ENCODE measurements around the gene UMAD1.

Gene UMAD1

DNA sequence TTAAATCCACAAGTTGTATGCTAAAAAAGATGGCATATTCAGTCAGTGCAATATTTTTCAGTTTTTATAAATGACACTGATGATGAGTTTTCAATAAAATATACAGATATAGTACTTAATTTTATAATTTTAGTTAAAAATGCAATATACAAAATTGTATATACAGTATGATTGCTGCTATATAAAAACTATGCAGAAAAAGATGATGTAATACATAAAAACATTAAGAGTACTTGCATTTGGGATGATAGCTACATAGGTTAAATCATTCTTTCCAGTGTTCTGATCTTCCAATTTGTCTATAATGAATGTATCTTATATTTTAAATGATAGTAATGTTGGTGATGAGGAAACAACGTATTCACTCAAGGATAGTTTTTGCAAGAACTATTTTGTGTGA is 169.8 kb downstream of the UMAD1 start:
- TF ChIP-seq, protein P1, sequence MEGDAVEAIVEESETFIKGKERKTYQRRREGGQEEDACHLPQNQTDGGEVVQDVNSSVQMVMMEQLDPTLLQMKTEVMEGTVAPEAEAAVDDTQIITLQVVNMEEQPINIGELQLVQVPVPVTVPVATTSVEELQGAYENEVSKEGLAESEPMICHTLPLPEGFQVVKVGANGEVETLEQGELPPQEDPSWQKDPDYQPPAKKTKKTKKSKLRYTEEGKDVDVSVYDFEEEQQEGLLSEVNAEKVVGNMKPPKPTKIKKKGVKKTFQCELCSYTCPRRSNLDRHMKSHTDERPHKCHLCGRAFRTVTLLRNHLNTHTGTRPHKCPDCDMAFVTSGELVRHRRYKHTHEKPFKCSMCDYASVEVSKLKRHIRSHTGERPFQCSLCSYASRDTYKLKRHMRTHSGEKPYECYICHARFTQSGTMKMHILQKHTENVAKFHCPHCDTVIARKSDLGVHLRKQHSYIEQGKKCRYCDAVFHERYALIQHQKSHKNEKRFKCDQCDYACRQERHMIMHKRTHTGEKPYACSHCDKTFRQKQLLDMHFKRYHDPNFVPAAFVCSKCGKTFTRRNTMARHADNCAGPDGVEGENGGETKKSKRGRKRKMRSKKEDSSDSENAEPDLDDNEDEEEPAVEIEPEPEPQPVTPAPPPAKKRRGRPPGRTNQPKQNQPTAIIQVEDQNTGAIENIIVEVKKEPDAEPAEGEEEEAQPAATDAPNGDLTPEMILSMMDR (IDR thresholded peaks at IDR 0.05) = no peak

DNA sequence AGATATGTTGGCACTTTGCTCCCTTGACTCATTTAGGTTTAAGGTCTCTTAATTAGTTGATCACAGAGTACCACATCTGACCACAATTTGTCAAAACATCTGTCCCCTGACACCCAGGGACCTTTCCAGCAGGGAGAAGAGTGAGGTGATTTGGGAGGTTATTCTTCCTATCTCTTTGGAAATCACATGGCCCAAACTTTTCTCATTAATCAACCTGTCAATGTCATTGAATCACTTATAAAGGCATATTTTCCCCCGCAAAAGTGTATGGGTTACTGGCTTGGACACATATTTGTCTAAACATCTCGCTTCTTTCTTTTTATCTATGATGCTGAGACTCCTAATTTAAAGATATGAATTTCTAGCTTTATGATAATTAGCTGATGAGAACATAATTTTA is 170.3 kb downstream of the UMAD1 start:
- TF ChIP-seq, protein P1 (IDR thresholded peaks at IDR 0.05) = no peak

DNA sequence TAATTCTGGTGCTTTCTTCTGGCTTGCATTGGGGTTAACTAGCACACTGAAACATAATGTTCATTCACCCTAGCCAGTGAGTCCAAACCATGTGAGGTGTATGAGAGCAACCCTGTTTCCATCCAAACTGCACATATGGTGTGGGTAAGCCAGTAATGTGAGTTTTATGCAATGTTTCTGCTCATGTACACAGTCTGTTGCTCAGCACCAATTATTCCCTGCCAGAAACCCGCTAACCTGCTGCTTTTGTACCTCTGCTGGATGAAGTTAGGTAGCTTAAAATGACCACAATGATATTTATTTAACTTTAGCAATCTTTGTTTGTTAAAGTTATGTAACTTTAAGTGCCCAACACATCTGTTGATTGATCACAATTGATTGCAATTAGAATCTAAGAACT is 171.6 kb downstream of the UMAD1 start:
- TF ChIP-seq, protein P1 (IDR thresholded peaks at IDR 0.05) = no peak

DNA sequence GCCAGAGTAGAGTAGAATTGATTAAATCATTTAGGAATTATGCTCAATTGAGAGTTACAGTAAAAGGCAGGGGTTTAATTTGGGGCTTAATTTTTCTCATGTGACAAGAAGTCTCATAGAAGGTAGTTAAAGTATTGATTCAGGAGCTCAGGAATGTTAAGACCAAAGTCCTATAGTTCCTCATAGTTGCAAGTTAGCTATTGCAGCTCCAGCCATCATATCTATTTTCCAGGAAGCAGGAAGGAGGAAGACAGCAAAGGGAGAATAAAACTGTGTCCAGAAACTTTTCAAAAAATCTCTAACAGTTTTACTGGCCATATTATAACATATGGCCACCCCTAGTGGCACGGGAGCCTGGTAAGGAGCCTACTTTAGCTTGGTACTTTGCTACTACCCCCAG is 174.8 kb downstream of the UMAD1 start:
- TF ChIP-seq, protein P1 (IDR thresholded peaks at IDR 0.05) = no peak

DNA sequence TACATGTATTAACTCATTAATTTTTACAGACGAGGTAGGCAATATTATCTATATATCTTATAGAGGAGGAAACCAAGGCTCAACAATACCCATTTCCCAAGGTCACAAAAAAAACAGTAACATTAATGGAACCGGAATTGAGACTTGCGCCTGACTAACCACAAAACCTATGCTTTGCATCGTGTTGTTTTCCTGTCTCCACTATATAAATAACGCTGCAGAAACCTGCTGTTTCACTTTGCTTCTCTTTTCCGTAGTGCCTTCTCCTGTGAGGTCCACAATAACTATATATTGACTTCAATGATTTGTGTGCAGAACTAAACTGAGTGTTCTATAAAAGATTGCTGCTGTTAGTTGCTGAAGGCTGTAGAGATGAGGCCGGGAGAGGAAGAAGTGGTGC is 175.5 kb downstream of the UMAD1 start:
- TF ChIP-seq, protein P1 (IDR thresholded peaks at IDR 0.05) = no peak

- TF ChIP-seq, protein P1 (IDR thresholded peaks at IDR 0.05) = no peak
Measured at GRCh38 chr7:7816816-7817536, 176.4 kb downstream of the UMAD1 start.

DNA sequence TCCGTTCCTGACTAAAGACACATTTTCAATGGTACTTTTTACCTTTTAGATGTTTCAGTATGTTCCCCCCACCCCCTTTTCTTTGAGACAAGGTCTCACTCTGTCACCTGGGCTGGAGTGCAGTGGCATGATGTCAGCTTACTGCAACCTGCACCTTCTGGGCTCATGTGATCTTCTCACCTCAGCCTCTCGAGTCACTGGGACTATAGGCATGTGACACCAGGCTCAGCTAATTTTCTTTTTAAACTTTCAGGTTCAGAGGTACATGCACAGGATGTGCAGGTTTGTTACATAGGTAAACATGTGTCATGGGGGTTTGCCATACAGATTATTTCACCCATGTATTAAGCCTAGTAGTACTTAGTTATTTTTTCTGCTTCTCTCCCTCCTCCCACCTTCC is 177.2 kb downstream of the UMAD1 start:
- TF ChIP-seq, protein P1 (IDR thresholded peaks at IDR 0.05) = no peak
